CD14-positive monocyte (primary cell): ENCODE measurements around the gene MRGPRD. TPM values are rescaled to one million over a fixed set of nuclear protein-coding genes. Genes with fewer than 3 reads are reported as not detected.
A peak's percentile ranks its signal among the peaks of the same experiment; 100 is the strongest.

Experiments
- DNase-seq, 3 donors: peaks; one replicate each; pipeline ENCODE4 v3.0.0-alpha.2; 2011 to 2022
- H2AFZ ChIP-seq: 2 replicates; pipeline ENCODE4 v1.6.0; 2012; ENCODE audit warnings: mild to moderate bottlenecking, low read depth, low read length, inconsistent platforms; ENCODE audit not compliant: insufficient read depth, poor library complexity, severe bottlenecking
- H3K27ac ChIP-seq, 2 donors: 1 replicate in 1 of 2; 2 replicates in 1 of 2; pipeline ENCODE4 v1.5.1; 2012 to 2013; ENCODE audit warnings: low read length in 2 of 2, control low read depth in 1 of 2, inconsistent platforms in 1 of 2, low read depth in 1 of 2, mild to moderate bottlenecking in 1 of 2
- H3K27me3 ChIP-seq, 2 donors: one replicate each; pipeline versions ENCODE4 v1.6.0 to v1.6.1; 2011 to 2013; ENCODE audit warnings: low read length in 2 of 2; ENCODE audit not compliant: control insufficient read depth in 2 of 2, insufficient read depth in 2 of 2
- H3K36me3 ChIP-seq, 2 donors: replicated peaks in 1 of 2; 1 replicate in 1 of 2; 2 replicates in 1 of 2; pipeline versions ENCODE4 v1.5.1 to v1.6.1; 2012 to 2013; ENCODE audit warnings: low read length in 2 of 2, control low read depth in 1 of 2, inconsistent platforms in 1 of 2, mild to moderate bottlenecking in 1 of 2; ENCODE audit not compliant: insufficient read depth in 2 of 2, control insufficient read depth in 1 of 2
- H3K4me1 ChIP-seq, 2 donors: 1 replicate in 1 of 2; 2 replicates in 1 of 2; pipeline versions ENCODE4 v1.5.1 to v1.6.1; 2012 to 2013; ENCODE audit warnings: low read length in 2 of 2, control low read depth in 1 of 2, inconsistent platforms in 1 of 2, mild to moderate bottlenecking in 1 of 2, moderate library complexity in 1 of 2; ENCODE audit not compliant: insufficient read depth in 2 of 2, control insufficient read depth in 1 of 2
- H3K4me2 ChIP-seq: replicated peaks from 2 replicates; pipeline ENCODE3; 2012; ENCODE audit warnings: low read length, moderate library complexity, mild to moderate bottlenecking; ENCODE audit not compliant: poor library complexity, severe bottlenecking; ENCODE audit errors: extremely low read depth
- H3K4me3 ChIP-seq, 3 experiments: fragments of 200-600 bp in 1 of 3; sonication (generic) in 1 of 3; replicated peaks in 1 of 3; 1 replicate in 2 of 3; 2 replicates in 1 of 3; pipeline ENCODE4 v1.5.1; 2011 to 2013; ENCODE audit warnings: low read length in 3 of 3, mild to moderate bottlenecking in 3 of 3, control low read depth in 2 of 3, low read depth in 2 of 3, inconsistent platforms in 1 of 3, moderate library complexity in 1 of 3
- H3K79me2 ChIP-seq: 2 replicates; pipeline ENCODE4 v1.6.0; 2012; ENCODE audit warnings: mild to moderate bottlenecking, control low read depth, inconsistent platforms, low read length, moderate library complexity; ENCODE audit not compliant: insufficient read depth
- H3K9ac ChIP-seq: 2 replicates; pipeline ENCODE4 v1.6.0; 2017; ENCODE audit warnings: low read length, mild to moderate bottlenecking; ENCODE audit not compliant: insufficient read depth, poor library complexity, severe bottlenecking
- H3K9me3 ChIP-seq, 2 donors: replicated peaks in 1 of 2; 1 replicate in 1 of 2; 2 replicates in 1 of 2; pipeline versions ENCODE4 v1.5.1 to v1.6.1; 2012 to 2013; ENCODE audit warnings: low read length in 2 of 2, control low read depth in 1 of 2; ENCODE audit not compliant: control insufficient read depth in 1 of 2, insufficient read depth in 1 of 2
- H4K20me1 ChIP-seq: 2 replicates; pipeline ENCODE4 v1.6.0; 2012; ENCODE audit warnings: mild to moderate bottlenecking, low read length, control low read depth, moderate library complexity; ENCODE audit not compliant: insufficient read depth
- H3K27ac Mint-ChIP-seq, 7 donors: one replicate each; pipeline ENCODE4 v1.8.0; 2020; ENCODE audit warnings: mild to moderate bottlenecking in 7 of 7, mixed read lengths in 7 of 7, moderate library complexity in 6 of 7, inconsistent platforms in 2 of 7
- H3K27me3 Mint-ChIP-seq, 3 donors: one replicate each; pipeline ENCODE4 v1.8.0; 2021 to 2022; ENCODE audit warnings: low read depth in 3 of 3, mild to moderate bottlenecking in 3 of 3, mixed read lengths in 3 of 3, moderate library complexity in 3 of 3, inconsistent platforms in 1 of 3
- H3K36me3 Mint-ChIP-seq, 2 donors: one replicate each; pipeline ENCODE4 v1.8.0; 2020; ENCODE audit warnings: mixed read lengths in 2 of 2, inconsistent platforms in 1 of 2, mild to moderate bottlenecking in 1 of 2
- H3K4me1 Mint-ChIP-seq: one replicate; pipeline ENCODE4 v1.8.0; 2020; ENCODE audit warnings: mild to moderate bottlenecking, mixed read lengths
- H3K4me3 Mint-ChIP-seq, 2 donors: one replicate each; pipeline ENCODE4 v1.8.0; 2020; ENCODE audit warnings: mild to moderate bottlenecking in 2 of 2, mixed read lengths in 2 of 2, moderate library complexity in 1 of 2
- H3K9me3 Mint-ChIP-seq, 7 donors: one replicate each; pipeline ENCODE4 v1.8.0; 2020 to 2022; ENCODE audit warnings: mixed read lengths in 7 of 7, mild to moderate bottlenecking in 6 of 7, moderate library complexity in 6 of 7, inconsistent platforms in 2 of 7
- WGBS: methylation state at CpG from one replicate; pipeline ENCODE4 v1.1.5; 2013; ENCODE audit warnings: missing lambda C conversion rate; ENCODE audit not compliant: insufficient coverage; 5-methylcytosine and 5-hydroxymethylcytosine counted together
- intact Hi-C, 2 donors: fragments of 100-400 bp; cut with micrococcal nuclease; formaldehyde crosslinking; loops; one replicate each; pipeline versions ENCODE4 v1.15.0 to v1.15.1; 2023
- polyA plus RNA-seq, 3 donors: library from polyadenylated mRNA; depleted of rRNA in 1 of 3; unstranded in 2 of 3; stranded (reverse) in 1 of 3; fragments of 300-500 nt in 2 of 3; fragments of >200 nt in 1 of 3; fragmentation: Illumina TruSeq in 2 of 3; gene quantifications; 1 replicate in 2 of 3; 2 replicates in 1 of 3; pipeline ENCODE4 v1.2.3, GENCODE V29; 2012 to 2021
- TF ChIP-seq, protein P1 (sequence below): fragments of 200-600 bp; IDR thresholded peaks from one replicate; pipeline ENCODE4 v1.8.0; 2022; ENCODE audit warnings: antibody characterized with exemption, mild to moderate bottlenecking

The MRGPRD gene
- polyA plus RNA-seq, 3 donors: not detected

DNA sequence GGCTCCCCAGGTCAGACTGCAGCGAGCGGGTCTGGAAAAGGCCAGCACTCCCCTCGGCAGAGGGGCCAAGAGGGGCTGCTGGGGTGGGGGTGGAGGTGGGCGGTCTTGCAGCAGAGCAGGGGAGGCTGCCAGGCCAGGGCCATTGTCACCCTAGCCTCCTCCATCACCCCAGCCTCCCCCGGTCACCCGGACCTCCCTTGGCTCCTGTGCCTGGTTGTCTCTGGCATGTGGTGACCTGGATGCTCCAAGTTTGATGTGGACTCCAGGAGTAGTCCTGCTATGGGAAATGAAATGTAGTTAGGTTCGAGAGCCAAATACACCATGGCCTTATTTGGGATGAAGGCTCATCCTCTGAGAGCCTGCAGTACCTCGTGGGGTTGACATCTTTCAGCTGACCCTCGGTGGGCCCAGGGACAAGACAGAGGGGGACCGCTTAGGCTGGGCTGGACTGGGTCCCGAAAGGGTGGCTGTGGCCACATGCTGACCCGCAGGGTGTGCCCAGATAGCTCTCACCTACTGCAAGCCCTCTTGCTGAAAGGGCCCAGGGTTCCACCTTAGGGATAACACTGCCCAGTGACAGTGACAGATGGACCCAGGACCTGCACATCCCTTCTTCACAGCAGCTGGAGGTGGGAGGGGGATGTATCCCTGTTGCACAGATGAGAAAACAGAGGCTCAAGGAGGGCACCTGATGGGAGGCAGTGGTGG, 24.1 kb downstream of the MRGPRD start:
- Histone ChIP-seq H3K4me1 (peaks cover 18 to 19% of the 10 kb centered on the region in 2 donors), H3K4me2 (peak overlapping the region; percentile 61), H3K9me3 (no peaks in the 10 kb centered on the region), H3K27ac (no peak overlapping the region), H3K27me3 (no peaks in the 10 kb centered on the region), H3K4me3 (peak overlapping the region in 1 of 3 experiments; percentile 60), H3K79me2 (no peaks in the 10 kb centered on the region), H3K36me3 (no peaks in the 10 kb centered on the region), H2AFZ (peak overlapping the region; percentile 68), H3K9ac (peak overlapping the region; percentile 19), H4K20me1 (no peaks in the 10 kb centered on the region)
- Mint-ChIP-seq H3K27ac (peak overlapping the region in 2 of 7 donors; percentile 43 to 68), H3K4me3 (peak overlapping the region; percentile 65 to 73), H3K27me3 (peaks cover 1 to 6% (median 4%) of the 10 kb centered on the region in 3 donors), H3K4me1 (peaks cover 12% of the 10 kb centered on the region), H3K9me3 (peaks cover 0 to 7% (median 0%) of the 10 kb centered on the region in 7 donors), H3K36me3 (peaks cover 0 to 3% of the 10 kb centered on the region in 2 donors)
- 98% methylated on average over 5 of the region's 12 CpGs for WGBS
- DNase-seq: no peak
- TF ChIP-seq, protein P1, sequence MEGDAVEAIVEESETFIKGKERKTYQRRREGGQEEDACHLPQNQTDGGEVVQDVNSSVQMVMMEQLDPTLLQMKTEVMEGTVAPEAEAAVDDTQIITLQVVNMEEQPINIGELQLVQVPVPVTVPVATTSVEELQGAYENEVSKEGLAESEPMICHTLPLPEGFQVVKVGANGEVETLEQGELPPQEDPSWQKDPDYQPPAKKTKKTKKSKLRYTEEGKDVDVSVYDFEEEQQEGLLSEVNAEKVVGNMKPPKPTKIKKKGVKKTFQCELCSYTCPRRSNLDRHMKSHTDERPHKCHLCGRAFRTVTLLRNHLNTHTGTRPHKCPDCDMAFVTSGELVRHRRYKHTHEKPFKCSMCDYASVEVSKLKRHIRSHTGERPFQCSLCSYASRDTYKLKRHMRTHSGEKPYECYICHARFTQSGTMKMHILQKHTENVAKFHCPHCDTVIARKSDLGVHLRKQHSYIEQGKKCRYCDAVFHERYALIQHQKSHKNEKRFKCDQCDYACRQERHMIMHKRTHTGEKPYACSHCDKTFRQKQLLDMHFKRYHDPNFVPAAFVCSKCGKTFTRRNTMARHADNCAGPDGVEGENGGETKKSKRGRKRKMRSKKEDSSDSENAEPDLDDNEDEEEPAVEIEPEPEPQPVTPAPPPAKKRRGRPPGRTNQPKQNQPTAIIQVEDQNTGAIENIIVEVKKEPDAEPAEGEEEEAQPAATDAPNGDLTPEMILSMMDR: peak; percentile 2
- intact Hi-C loops: no loop called here

DNA sequence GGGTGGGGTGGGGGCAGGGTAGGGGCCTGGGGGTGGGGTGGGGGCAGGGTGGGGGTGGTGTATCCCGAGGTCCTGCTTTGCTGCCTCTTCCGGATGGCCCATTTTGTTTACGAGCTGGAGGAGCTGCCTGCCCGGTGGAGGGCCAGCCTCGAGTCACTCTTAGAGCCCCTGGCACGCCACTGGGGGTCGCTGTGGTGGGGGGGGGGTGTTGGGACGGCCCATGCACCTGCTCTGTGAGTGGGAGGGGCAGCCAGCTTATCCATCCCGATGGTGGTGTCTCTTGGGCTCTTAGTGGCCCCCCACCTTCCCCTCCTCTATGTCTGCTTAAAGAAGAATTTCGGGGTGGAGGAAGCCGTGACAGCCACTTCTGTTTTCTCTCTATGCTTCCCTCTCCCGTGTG, 24.6 kb downstream of the MRGPRD start:
- Mint-ChIP-seq H3K4me3 (peak overlapping the region; percentile 65 to 73), H3K27ac (peak overlapping the region in 2 of 7 donors; percentile 43 to 68), H3K27me3 (peaks cover 3 to 6% (median 4%) of the 10 kb centered on the region in 3 donors), H3K4me1 (peaks cover 12% of the 10 kb centered on the region), H3K36me3 (peaks cover 0 to 3% of the 10 kb centered on the region in 2 donors), H3K9me3 (peaks cover 0 to 7% (median 0%) of the 10 kb centered on the region in 7 donors)
- 0% methylated on average over 3 of the region's 12 CpGs for WGBS
- peak overlapping the region; percentile 61 for H3K4me2 ChIP-seq
- no peaks in the 10 kb centered on the region for H3K36me3 ChIP-seq
- H3K4me3 ChIP-seq: peak overlapping the region in 1 of 3 experiments; percentile 60
- H3K27ac ChIP-seq: no peak overlapping the region
- no peaks in the 10 kb centered on the region for H3K79me2 ChIP-seq
- H3K4me1 ChIP-seq: peaks cover 18 to 19% of the 10 kb centered on the region in 2 donors
- H3K9ac ChIP-seq: peak overlapping the region; percentile 19
- H2AFZ ChIP-seq: peak overlapping the region; percentile 68
- H3K27me3 ChIP-seq: no peaks in the 10 kb centered on the region
- H3K9me3 ChIP-seq: no peaks in the 10 kb centered on the region
- TF ChIP-seq, protein P1: peak; percentile 33
- no peaks in the 10 kb centered on the region for H4K20me1 ChIP-seq
- peak; percentile 24 to 52 (median 30) for DNase-seq
- intact Hi-C loops: no loop called here
